ENCODE results near the gene SMIM10.
A peak's percentile ranks its signal among the peaks of the same experiment; 100 is the strongest.

DNA sequence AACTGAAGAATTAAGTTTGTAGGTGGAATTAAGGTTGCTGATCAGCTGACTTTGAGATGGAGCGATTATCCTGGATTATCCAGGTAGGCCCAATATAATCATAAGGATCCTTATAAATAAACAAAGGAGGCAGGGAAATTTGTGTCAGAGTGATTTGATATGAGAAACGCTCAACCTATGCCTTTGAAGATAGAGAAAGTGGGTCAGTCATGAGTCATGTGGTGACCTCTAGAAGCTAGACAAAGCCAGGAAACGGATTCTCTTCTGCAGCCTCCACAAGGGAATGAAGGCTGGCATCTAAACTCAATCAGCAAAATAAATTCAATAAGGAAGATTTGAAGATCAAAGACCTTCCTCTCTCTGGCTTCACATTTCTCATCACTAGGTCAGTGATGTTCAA lies 41.5 kb upstream of the SMIM10 start:
- TF ChIP-seq CTCF (IDR thresholded peaks at IDR 0.05) (no peak), TCF7L2 (IDR thresholded peaks at IDR 0.05; ENCODE audit: low read depth, low read length) (peak; percentile 91), REST (IDR thresholded peaks at IDR 0.05; ENCODE audit: insufficient read depth in 1 of 2, low read depth in 2 of 2, low read length in 1 of 2) (no peak)

All from Panc1 (cell line).